GDM1 (cell line): ENCODE results near the gene MBIP.

Experiments used
- DNase-seq: peaks from one replicate; lab custom pipeline; 2025; lab: John Stamatoyannopoulos, UW

MBIP gene

GRCh38 chr14:36264107-36264506 is 56.3 kb downstream of the MBIP start:
- DNase-seq: no peak

DNA sequence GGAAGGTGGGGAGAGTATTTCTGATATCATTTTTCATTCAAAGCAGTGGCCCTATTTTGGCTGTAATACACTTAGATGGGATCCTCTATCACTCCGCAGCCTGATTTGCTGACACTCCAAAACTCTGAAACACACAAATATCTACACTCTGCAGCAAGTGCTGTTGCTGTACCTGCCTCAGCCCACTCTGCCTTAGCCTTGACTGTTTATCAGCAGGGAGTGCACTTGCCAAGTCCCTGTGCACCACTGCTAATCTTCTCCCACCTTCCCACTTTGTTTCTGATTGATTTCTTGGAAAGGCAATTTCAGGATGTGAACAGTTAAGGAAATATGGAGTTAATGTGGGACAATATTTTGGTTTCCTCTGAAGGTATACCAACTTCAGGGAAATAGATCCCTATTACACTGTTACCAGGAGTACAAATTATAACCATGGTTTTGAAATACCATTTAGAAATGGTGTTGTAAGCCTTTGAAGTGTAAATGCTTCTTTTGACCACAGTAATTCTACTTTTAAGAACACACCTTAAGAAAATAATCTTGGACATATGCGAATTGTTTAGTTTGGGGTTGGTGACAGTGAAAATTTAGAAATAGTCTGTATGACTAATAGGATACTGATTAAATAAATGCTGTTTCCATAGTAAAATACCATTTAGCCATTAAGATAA is 59.3 kb downstream of the MBIP start:
- DNase-seq: no peak

DNA sequence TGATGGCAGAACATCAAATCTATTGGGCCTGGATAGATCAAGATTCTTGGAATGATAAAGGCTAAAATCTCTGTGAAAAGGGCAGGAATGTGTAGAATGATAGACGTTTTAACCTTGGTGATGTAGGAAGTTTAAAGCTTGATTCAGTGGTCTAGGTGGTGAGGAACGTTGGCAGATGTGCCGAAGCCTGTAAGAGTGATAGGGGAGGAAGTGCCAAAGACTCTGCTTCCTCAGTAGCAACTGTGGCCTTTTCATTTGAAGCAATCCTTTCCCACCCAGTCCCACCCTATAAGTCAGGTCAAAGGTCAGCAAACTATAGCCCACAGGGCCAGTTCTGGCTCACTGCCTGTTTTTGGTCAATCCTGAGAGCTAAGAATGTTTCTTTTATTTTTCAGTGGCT is 62.2 kb downstream of the MBIP start:
- DNase-seq: no peak

GRCh38 chr14:36256126-36256801 is 64.2 kb downstream of the MBIP start:
- DNase-seq: no peak

DNA sequence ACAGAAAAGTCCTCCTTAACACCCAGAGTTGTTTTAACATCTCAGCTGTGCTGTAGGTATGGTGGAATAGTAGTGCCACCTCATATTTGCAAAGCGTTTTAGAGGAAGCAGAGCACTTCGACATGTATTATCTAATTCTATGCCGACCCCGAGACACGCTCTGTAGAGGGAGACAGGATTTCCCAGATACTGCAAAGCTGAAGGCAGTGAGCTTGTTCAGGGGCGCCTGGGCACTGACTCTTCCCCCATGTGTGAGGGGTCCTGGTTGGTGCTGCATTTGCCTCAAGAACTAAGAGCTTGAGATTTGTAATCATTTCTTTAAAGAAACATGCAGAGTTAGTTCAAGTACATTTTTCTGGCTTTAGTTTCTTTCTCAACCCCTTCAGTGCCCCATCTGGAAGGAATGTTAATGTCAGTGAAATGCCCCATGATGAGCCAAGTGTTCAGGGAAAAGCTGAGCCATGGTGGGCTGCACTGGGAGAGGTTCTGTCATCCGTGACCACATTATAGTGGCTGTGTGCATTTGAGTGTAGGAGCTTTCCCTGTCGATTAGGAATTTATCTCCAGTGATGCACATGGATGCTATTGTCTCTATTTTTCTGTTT is 66.3 kb downstream of the MBIP start:
- DNase-seq: no peak
